B cell (primary cell): ENCODE data around the gene NAP1L1. TPM values are rescaled to one million over a fixed set of nuclear protein-coding genes. Genes with fewer than 3 reads are reported as not detected.

Source experiments
- ATAC-seq: fragments of 200-7000 bp; cut with Tn5 transposase; one replicate; pipeline ENCODE4 v1.10.0; 2021; ENCODE audit warnings: low read depth, mild to moderate bottlenecking, moderate number of reproducible peaks, moderate library complexity
- CTCF ChIA-PET: fragments of 350-600 bp; sonication (Branson Sonifier 250); formaldehyde crosslinking; loops from one replicate; lab custom pipeline; 2021; ENCODE audit warnings: antibody characterized with exemption, inconsistent platforms; lab: Charles Lee
- POLR2A ChIA-PET: fragments of 350-600 bp; sonication (Branson Sonifier 250); formaldehyde crosslinking; loops from one replicate; lab custom pipeline; 2021; ENCODE audit warnings: antibody characterized with exemption; lab: Charles Lee
- DNase-seq: peaks from one replicate; pipeline ENCODE4 v3.0.0; 2013
- H2AFZ ChIP-seq: 2 replicates; pipeline ENCODE4 v1.6.1; 2012; ENCODE audit warnings: mild to moderate bottlenecking, low read depth, low read length; ENCODE audit not compliant: insufficient read depth, poor library complexity, severe bottlenecking
- H3K27ac ChIP-seq, 2 donors: 1 replicate in 1 of 2; 2 replicates in 1 of 2; pipeline ENCODE4 v1.5.1; 2012 to 2013; ENCODE audit warnings: low read length in 2 of 2, mild to moderate bottlenecking in 2 of 2, moderate library complexity in 1 of 2
- H3K27me3 ChIP-seq, 4 experiments: fragments of 200-600 bp in 1 of 4; sonication (generic) in 1 of 4; replicated peaks in 1 of 4; 1 replicate in 2 of 4; 2 replicates in 2 of 4; pipeline versions ENCODE4 v1.6.1 to v1.7.0; 2013 to 2016; ENCODE audit warnings: low read length in 3 of 4, mild to moderate bottlenecking in 2 of 4, mixed read lengths in 1 of 4, moderate library complexity in 1 of 4; ENCODE audit not compliant: insufficient read depth in 4 of 4, control insufficient read depth in 3 of 4; ENCODE audit errors: control extremely low read depth in 1 of 4
- H3K36me3 ChIP-seq, 2 experiments: replicated peaks in 1 of 2; 1 replicate in 1 of 2; 2 replicates in 1 of 2; pipeline versions ENCODE4 v1.6.1 to v1.7.1; 2013; ENCODE audit warnings: low read length in 1 of 2; ENCODE audit not compliant: insufficient read depth in 2 of 2, control insufficient read depth in 1 of 2; ENCODE audit errors: control extremely low read depth in 1 of 2, extremely low read depth in 1 of 2
- H3K4me1 ChIP-seq, 2 donors: fragments of 200-600 bp in 1 of 2; sonication (generic) in 1 of 2; 1 replicate in 1 of 2; 2 replicates in 1 of 2; pipeline versions ENCODE4 v1.5.1 to v1.6.1; 2013 to 2017; ENCODE audit warnings: low read length in 2 of 2; ENCODE audit not compliant: control insufficient read depth in 2 of 2, insufficient read depth in 2 of 2
- H3K4me2 ChIP-seq: replicated peaks from 2 replicates; pipeline ENCODE3; 2012; ENCODE audit warnings: mild to moderate bottlenecking, low read depth, low read length; ENCODE audit not compliant: poor library complexity, severe bottlenecking
- H3K4me3 ChIP-seq, 5 experiments: fragments of 200-600 bp in 1 of 5; sonication (generic) in 1 of 5; 1 replicate in 3 of 5; 2 replicates in 2 of 5; pipeline versions ENCODE4 v1.5.1 to v1.7.0; 2011 to 2016; ENCODE audit warnings: low read length in 4 of 5, mild to moderate bottlenecking in 4 of 5, low read depth in 2 of 5, control low read depth in 1 of 5, moderate library complexity in 1 of 5; ENCODE audit not compliant: insufficient read depth in 1 of 5; ENCODE audit errors: control extremely low read depth in 1 of 5, extremely low read depth in 1 of 5
- H3K79me2 ChIP-seq: fragments of 200-600 bp; sonication (generic); one replicate; pipeline ENCODE4 v1.6.0; 2016; ENCODE audit warnings: low read length; ENCODE audit not compliant: control insufficient read depth, insufficient read depth
- H3K9ac ChIP-seq: fragments of 200-600 bp; sonication (generic); 2 replicates; pipeline ENCODE4 v1.6.1; 2017; ENCODE audit warnings: mild to moderate bottlenecking, low read length, moderate library complexity
- H3K9me3 ChIP-seq, 3 donors: one replicate each; pipeline versions ENCODE4 v1.6.1 to v1.7.1; 2013; ENCODE audit warnings: low read length in 2 of 3; ENCODE audit not compliant: control insufficient read depth in 2 of 3, insufficient read depth in 1 of 3; ENCODE audit errors: control extremely low read depth in 1 of 3
- H4K20me1 ChIP-seq: 2 replicates; pipeline ENCODE4 v1.6.0; 2012; ENCODE audit warnings: mild to moderate bottlenecking, low read length; ENCODE audit not compliant: insufficient read depth, control insufficient read depth, poor library complexity, severe bottlenecking
- H3K27ac Mint-ChIP-seq: one replicate; pipeline ENCODE4 v1.8.0; 2021; ENCODE audit warnings: mixed read lengths
- H3K27me3 Mint-ChIP-seq: one replicate; pipeline ENCODE4 v1.8.0; 2021; ENCODE audit warnings: mixed read lengths
- H3K4me1 Mint-ChIP-seq: one replicate; pipeline ENCODE4 v1.8.0; 2021; ENCODE audit warnings: mixed read lengths
- H3K4me3 Mint-ChIP-seq: one replicate; pipeline ENCODE4 v1.8.0; 2021; ENCODE audit warnings: mixed read lengths
- H3K9me3 Mint-ChIP-seq: one replicate; pipeline ENCODE4 v1.8.0; 2022; ENCODE audit warnings: mixed read lengths; ENCODE audit not compliant: insufficient read depth
- CTCF ChIP-seq: fragments of 200-600 bp; IDR thresholded peaks from one replicate; pipeline ENCODE4 v1.8.0; 2022; ENCODE audit warnings: antibody characterized with exemption, mild to moderate bottlenecking
- EZH2 ChIP-seq: IDR thresholded peaks from 2 replicates; pipeline ENCODE4 v1.6.1; 2012; ENCODE audit warnings: borderline replicate concordance, low read depth, mild to moderate bottlenecking, moderate library complexity, low read length; ENCODE audit not compliant: insufficient read depth, poor library complexity, severe bottlenecking
- WGBS: methylation state at CpG from one replicate; pipeline ENCODE4 v1.1.5; 2013; ENCODE audit warnings: missing lambda C conversion rate; ENCODE audit not compliant: insufficient coverage; 5-methylcytosine and 5-hydroxymethylcytosine counted together
- intact Hi-C: fragments of 100-400 bp; cut with micrococcal nuclease; formaldehyde crosslinking; loops from one replicate; pipeline ENCODE4 v1.10.0; 2022
- polyA plus RNA-seq: library from polyadenylated mRNA; depleted of rRNA; stranded (reverse); fragments of >200 nt; gene quantifications from 2 replicates; pipeline ENCODE4 v1.2.3, GENCODE V29; 2012
- total RNA-seq, 2 donors: library from RNA; stranded (reverse); fragments of 120-200 nt in 1 of 2; gene quantifications; 1 replicate in 1 of 2; 2 replicates in 1 of 2; pipeline versions ENCODE4 v1.2.3 to v1.2.4, GENCODE V29; 2013 to 2022

The NAP1L1 gene
- total and polyA plus RNA-seq, 2 donors (not counting 1 experiment from before 2014, with no cell fraction given): 165 to 766 TPM

DNA sequence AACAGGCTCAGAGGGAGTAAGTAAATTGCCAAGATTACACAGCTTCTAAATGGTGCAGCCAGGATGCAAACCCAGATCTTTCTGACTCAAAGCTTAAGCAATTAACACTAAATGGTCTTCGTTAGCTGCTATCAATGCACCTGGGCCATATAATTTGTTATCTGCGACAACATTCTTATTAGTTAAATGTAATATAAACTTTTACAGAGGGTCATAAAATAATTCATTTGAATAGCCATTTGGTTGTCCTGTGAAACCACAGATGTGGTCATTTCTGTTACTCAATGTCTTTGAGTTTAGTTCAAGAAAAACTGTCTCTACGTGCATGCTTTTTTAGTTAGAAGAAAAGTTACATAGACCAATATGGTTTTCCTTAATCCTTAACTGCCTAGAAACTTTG, 22.1 kb upstream of the NAP1L1 start:
- POLR2A ChIA-PET: no interaction called here
- Mint-ChIP-seq H3K4me3 (no peak overlapping the region), H3K27ac (no peak overlapping the region), H3K4me1 (no peaks in the 10 kb centered on the region), H3K9me3 (no peaks in the 10 kb centered on the region), H3K27me3 (peaks cover 9% of the 10 kb centered on the region)
- DNase-seq: no peak
- no peaks in the 10 kb centered on the region for H3K4me1 ChIP-seq
- H3K27me3 ChIP-seq: no peaks in the 10 kb centered on the region
- H3K9ac ChIP-seq: no peak overlapping the region
- no CpG with 5 or more reads among the region's 3 CpGs for WGBS
- H2AFZ ChIP-seq: no peak overlapping the region
- H3K36me3 ChIP-seq: no peaks in the 10 kb centered on the region
- H3K9me3 ChIP-seq: no peaks in the 10 kb centered on the region
- ATAC-seq: no peak
- H3K79me2 ChIP-seq: no peaks in the 10 kb centered on the region
- H3K4me3 ChIP-seq: no peak overlapping the region
- CTCF ChIA-PET: no interaction called here
- no peak overlapping the region for H3K4me2 ChIP-seq
- intact Hi-C loops: no loop called here
- H3K27ac ChIP-seq: no peak overlapping the region
- H4K20me1 ChIP-seq: no peaks in the 10 kb centered on the region
- no peak for TF ChIP-seq CTCF
- no peak for TF ChIP-seq EZH2

DNA sequence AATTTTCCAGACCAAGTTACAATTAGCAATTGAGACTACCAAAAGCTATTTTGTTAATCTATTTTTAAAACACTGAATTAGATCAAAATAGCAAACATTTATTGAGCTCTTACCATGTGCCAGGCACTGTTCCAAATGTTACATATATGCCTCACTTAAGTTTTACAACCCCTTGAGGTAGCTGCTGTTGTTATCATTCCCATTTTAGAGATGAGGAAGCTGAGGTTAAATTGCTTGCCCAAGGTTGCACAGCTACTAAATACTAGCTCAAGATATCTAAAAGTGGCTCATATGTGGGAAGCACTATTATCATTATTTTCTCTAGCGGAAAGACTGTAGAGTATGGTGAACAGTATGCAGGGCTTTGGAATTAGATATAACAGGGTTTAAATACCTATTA, 19.5 kb upstream of the NAP1L1 start:
- Histone ChIP-seq H3K4me2 (no peak overlapping the region), H2AFZ (no peak overlapping the region), H3K79me2 (no peaks in the 10 kb centered on the region), H3K27me3 (no peaks in the 10 kb centered on the region), H3K9ac (no peak overlapping the region), H3K9me3 (no peaks in the 10 kb centered on the region), H3K27ac (no peak overlapping the region), H3K4me1 (no peaks in the 10 kb centered on the region), H3K4me3 (no peak overlapping the region), H3K36me3 (no peaks in the 10 kb centered on the region), H4K20me1 (no peaks in the 10 kb centered on the region)
- Mint-ChIP-seq H3K9me3 (no peaks in the 10 kb centered on the region), H3K27ac (no peak overlapping the region), H3K27me3 (peaks cover 9% of the 10 kb centered on the region), H3K4me1 (no peaks in the 10 kb centered on the region), H3K4me3 (no peak overlapping the region)
- intact Hi-C loops: no loop called here
- DNase-seq (no peak), ATAC-seq (no peak)
- ChIA-PET CTCF (no interaction called here), POLR2A (no interaction called here)
- no CpG with 5 or more reads among the region's 1 CpG for WGBS
- TF ChIP-seq CTCF (no peak), EZH2 (no peak)
